NCI-H2107 treated with DMSO at 0.1 percent for 48 hours (cell line): Measurements from ENCODE around the gene ACAA1.
"Not testable (repeated sequence)": the region's sequence is repeated elsewhere in the genome, so short reads cannot be mapped to it uniquely, and the experiment has no call there.

Source experiments
- DNase-seq: peaks from one replicate; lab custom pipeline; 2025; ENCODE audit not compliant: unreplicated experiment; lab: John Stamatoyannopoulos, UW

Gene ACAA1, protein sequence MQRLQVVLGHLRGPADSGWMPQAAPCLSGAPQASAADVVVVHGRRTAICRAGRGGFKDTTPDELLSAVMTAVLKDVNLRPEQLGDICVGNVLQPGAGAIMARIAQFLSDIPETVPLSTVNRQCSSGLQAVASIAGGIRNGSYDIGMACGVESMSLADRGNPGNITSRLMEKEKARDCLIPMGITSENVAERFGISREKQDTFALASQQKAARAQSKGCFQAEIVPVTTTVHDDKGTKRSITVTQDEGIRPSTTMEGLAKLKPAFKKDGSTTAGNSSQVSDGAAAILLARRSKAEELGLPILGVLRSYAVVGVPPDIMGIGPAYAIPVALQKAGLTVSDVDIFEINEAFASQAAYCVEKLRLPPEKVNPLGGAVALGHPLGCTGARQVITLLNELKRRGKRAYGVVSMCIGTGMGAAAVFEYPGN

DNA sequence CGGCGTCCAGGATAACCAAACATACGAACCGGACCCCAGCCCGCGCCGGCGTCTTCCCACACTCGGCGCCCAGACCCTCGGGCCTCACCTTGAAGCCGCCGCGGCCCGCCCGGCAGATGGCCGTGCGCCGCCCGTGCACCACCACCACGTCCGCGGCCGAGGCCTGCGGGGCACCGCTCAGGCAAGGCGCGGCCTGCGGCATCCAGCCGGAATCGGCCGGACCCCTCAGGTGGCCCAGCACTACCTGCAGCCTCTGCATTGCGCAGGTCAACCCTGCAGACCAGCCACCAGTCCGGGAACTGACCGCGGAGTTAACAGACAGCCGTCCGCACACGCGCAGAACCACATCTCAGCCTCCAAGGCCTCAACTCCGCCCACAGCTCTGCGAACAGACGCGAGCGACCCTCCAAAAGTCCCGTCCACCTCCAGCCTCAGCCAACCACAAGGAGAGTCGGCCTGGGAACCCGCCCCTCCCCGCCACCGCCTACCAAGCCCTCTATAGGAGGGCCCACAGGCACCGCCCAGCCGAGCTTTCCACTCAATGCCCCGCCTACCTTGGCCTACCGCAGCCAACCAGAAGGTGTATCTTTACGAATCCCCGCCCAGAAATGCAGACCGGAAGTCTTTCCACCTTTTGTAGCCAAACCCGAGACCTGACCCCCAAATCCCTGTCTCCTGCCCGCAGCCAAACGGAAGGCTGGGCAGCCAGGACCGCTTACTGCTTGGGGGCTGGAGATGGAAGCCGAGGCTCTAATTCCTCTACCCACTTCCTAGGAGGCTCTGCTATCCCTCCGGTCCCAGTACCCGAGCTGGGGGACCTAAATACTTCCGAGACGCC is at the start of gene ACAA1:
TSS of gene ACAA1 (minus strand) at position 351 of the 838 bp plus-strand sequence. CDS start at position 259, 92 bp downstream.
- peak; percentile 91 for DNase-seq

GRCh38 chr3:38177181-38177580 is 40.3 kb upstream of the ACAA1 start:
- no peak for DNase-seq

- no peak for DNase-seq
Observed at GRCh38 chr3:38173834-38174418, 37.0 kb upstream of the ACAA1 start.

GRCh38 chr3:38171622-38172021 is 34.7 kb upstream of the ACAA1 start:
- DNase-seq = no peak

GRCh38 chr3:38170722-38171121 is 33.8 kb upstream of the ACAA1 start:
- DNase-seq = no peak

GRCh38 chr3:38169027-38169317 is 32.0 kb upstream of the ACAA1 start:
- no peak for DNase-seq

GRCh38 chr3:38168151-38169026 is 31.5 kb upstream of the ACAA1 start:
- no peak for DNase-seq

DNA sequence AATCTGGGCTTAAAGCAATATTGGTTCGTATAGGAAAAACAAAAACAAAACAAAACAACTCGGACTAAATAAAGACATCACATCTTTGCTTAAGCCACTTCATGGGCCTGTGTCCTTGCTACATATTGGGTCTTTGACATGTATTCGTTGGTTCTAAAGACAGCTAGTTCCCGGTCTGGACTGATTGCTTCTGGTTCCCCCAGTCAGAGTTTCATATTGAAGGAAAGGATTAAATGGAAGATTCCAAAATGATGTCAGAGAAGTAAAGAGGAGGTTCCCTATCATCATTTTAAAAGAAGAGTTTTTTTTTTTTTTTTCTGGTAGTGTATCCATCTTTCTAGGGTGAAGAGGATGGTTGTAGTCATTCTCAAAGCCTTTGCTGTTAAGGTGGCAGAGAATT is 30.7 kb upstream of the ACAA1 start:
- no peak for DNase-seq

- no peak for DNase-seq
Observed at GRCh38 chr3:38165722-38166387, 28.9 kb upstream of the ACAA1 start.

- peak; percentile 91 for DNase-seq
Observed at GRCh38 chr3:38164952-38165721, 28.2 kb upstream of the ACAA1 start, which contains the start of gene OXSR1. Gene OXSR1 (plus strand): TSS chr3:38165537. CDS start chr3:38165877, 340 bp downstream.

DNA sequence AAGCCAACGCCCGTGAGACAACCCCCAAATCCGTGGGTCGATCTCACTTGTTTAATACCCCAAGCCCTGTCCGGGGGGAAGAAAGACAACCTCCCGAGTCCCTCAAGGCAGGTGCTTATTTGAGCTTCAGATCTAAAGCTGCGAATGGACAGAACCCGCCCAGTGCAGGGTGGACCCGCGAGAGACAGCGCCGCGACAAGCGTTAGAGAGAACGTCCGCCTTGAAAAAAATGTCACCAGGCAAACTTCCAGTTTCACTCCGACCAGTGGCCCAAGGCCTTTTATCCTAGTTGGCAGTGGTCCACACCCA is 27.7 kb upstream of the ACAA1 start:
- DNase-seq = no peak

- DNase-seq = no peak
Observed at GRCh38 chr3:38163841-38164642, 27.1 kb upstream of the ACAA1 start.

- DNase-seq = no peak
Observed at GRCh38 chr3:38163117-38163840, 26.4 kb upstream of the ACAA1 start.

DNA sequence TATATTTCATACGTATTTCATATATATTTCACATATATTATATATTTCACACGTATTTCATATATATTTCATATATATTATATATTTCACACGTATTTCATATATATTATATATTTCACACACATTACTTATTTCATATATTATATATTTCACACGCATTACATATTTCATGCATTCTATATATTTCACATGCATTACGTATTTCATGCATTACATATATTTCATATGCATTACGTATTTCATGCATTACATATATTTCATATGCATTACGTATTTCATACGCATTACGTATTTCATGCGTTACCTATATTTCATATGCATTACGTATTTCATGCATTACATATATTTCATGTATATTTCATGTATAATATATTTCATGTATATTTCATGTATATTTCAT is 23.8 kb upstream of the ACAA1 start:
- DNase-seq = not testable (repeated sequence)

DNA sequence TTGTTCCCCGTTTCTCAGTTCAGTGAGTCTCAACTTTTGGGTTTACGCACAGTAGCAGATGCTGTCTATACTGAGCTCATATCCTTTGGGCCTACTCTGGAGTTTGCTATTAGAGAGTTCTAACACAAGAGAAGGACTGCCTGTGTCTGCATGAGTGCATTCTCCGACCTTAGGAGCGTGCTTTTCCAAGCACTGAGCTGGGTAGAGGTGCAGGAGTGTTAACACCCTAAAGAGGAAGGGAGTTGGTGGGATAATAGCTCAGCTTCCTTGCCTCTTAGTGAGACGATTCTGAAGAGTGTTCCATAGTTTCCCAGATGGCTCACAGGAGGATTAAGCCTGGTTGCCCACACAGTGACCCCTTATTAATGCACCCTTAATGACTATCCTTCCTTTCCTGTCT is 21.5 kb upstream of the ACAA1 start:
- DNase-seq = no peak

GRCh38 chr3:38157595-38157994 is 20.7 kb upstream of the ACAA1 start:
- DNase-seq = no peak

DNA sequence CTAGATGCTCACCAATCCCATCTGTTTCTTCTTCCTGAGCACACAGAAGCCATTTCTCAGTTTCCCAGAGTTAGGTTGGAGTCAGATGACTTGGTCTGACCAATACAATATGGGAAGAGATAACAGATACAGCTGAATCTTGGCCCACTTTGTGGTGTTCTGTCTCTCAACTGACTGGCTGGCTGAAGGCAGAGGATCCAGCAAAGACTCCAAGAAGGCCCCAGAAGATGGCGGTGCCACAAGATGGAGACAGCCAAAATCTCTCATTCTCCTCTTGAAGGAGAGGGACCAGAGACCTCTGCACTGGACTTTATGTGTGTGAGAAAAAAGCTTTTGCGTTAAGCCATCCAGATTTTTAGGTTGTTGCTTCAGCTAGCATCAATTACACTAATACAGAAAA is 20.2 kb upstream of the ACAA1 start:
- DNase-seq = no peak

GRCh38 chr3:38155825-38156224 is 18.9 kb upstream of the ACAA1 start:
- DNase-seq = no peak
